Limb (tissue), 2 donors: Measurements from ENCODE around the gene JPH2.
"Not testable (repeated sequence)": the region's sequence is repeated elsewhere in the genome, so short reads cannot be mapped to it uniquely, and the experiment has no call there.

ENCODE experiments used
- DNase-seq, 2 donors: peaks; one replicate each; pipeline ENCODE4 v3.0.0-alpha.2; 2016; ENCODE audit errors: extremely low spot score in 2 of 2

JPH2 gene

GRCh38 chr20:44159711-44160110 is 27.3 kb downstream of the JPH2 start:
- no peak for DNase-seq

- no peak for DNase-seq
These were observed 27.9 kb downstream of the JPH2 start for GRCh38 chr20:44159125-44159524.

- no peak for DNase-seq
These were observed 29.9 kb downstream of the JPH2 start for GRCh38 chr20:44157061-44157460.

GRCh38 chr20:44154521-44155001 is 32.4 kb downstream of the JPH2 start:
- no peak for DNase-seq

- no peak for DNase-seq
These were observed 33.3 kb downstream of the JPH2 start for GRCh38 chr20:44153636-44154043.

- no peak for DNase-seq
These were observed 35.2 kb downstream of the JPH2 start for GRCh38 chr20:44151621-44152416.

GRCh38 chr20:44146272-44146671 is 40.7 kb downstream of the JPH2 start:
- DNase-seq: no peak

GRCh38 chr20:44145131-44145775 is 41.7 kb downstream of the JPH2 start:
- no peak for DNase-seq

- DNase-seq: no peak
These were observed 43.1 kb downstream of the JPH2 start for GRCh38 chr20:44143936-44144335.

- DNase-seq: peak in 1 of 2 donors; percentile 51
These were observed 44.6 kb downstream of the JPH2 start for GRCh38 chr20:44142413-44142812.

GRCh38 chr20:44141873-44142272 is 45.1 kb downstream of the JPH2 start:
- DNase-seq: no peak

- DNase-seq: no peak
These were observed 48.1 kb downstream of the JPH2 start for GRCh38 chr20:44138867-44139266.

GRCh38 chr20:44137266-44137801 is 49.7 kb downstream of the JPH2 start:
- peak; percentile 48 to 68 for DNase-seq

- DNase-seq: no peak
These were observed 50.3 kb downstream of the JPH2 start for GRCh38 chr20:44136579-44137265.

- DNase-seq: no peak
These were observed 51.4 kb downstream of the JPH2 start for GRCh38 chr20:44135417-44136204.

- no peak for DNase-seq
These were observed 52.0 kb downstream of the JPH2 start for GRCh38 chr20:44135012-44135412.

GRCh38 chr20:44133424-44133823 is 53.6 kb downstream of the JPH2 start:
- DNase-seq: no peak

- DNase-seq: no peak
These were observed 55.3 kb downstream of the JPH2 start for GRCh38 chr20:44131704-44132103.

- no peak for DNase-seq
These were observed 56.9 kb downstream of the JPH2 start for GRCh38 chr20:44129911-44130718.

- DNase-seq: not testable (repeated sequence)
These were observed 57.7 kb downstream of the JPH2 start for GRCh38 chr20:44129300-44129699.
